ENCODE data around the gene S100PBP.
"Not testable (repeated sequence)": the region's sequence is repeated elsewhere in the genome, so short reads cannot be mapped to it uniquely, and the experiment has no call there.

Gene S100PBP

GRCh38 chr1:32900371-32900955 lies 83.0 kb downstream of the S100PBP start:
- no peak for DNase-seq (ENCODE audit: low read depth)

DNA sequence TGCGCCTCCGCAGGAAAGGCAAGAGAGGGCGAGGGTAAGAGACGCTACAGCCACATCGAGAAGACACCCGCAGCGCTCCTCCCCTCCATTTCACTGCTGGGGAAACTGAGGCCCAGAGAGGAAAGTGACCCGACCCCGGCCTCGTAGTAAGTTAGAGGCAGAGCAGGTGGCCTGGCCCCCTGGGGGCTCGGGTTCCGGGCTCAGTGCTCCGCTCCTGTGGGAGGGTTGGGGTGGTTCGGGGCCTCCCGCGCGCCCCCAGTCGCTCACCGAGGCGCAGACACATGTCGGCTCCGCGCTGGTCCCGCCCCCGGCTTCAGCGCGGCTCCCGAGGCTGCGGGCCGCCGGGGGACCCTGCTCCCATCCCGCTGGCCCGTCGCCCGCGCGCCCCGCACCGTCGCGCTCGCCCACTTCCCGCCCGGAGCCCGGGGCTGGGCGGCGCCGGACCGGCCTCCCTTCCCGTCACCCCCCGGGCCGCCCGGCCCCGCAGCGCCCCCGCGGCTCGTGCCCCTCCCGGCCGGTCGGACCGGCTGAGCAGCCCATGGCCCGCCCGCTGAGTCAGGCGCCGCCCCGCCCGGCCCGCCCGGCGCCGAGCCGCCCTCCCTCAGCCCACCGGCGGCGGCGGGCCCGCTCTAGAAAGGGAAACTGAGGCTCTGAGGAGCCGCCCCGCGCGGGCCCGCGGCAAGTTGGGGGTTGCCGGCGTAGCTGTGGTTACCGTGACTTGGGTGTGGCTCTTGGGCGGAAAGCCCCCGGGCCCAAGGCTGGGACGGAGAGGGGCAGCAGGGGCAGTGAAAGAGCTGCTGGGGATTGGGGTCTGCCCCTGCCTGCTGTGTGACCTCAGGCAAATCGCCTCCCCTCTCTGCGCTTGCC lies 83.7 kb downstream of the S100PBP start, which contains the start of gene TMEM54:
Gene TMEM54, minus strand, starts transcription at position 434 of the 867 bp plus-strand sequence. Its CDS starts 151 bp downstream, at position 283.
- no peak for DNase-seq (ENCODE audit: low read depth)

DNA sequence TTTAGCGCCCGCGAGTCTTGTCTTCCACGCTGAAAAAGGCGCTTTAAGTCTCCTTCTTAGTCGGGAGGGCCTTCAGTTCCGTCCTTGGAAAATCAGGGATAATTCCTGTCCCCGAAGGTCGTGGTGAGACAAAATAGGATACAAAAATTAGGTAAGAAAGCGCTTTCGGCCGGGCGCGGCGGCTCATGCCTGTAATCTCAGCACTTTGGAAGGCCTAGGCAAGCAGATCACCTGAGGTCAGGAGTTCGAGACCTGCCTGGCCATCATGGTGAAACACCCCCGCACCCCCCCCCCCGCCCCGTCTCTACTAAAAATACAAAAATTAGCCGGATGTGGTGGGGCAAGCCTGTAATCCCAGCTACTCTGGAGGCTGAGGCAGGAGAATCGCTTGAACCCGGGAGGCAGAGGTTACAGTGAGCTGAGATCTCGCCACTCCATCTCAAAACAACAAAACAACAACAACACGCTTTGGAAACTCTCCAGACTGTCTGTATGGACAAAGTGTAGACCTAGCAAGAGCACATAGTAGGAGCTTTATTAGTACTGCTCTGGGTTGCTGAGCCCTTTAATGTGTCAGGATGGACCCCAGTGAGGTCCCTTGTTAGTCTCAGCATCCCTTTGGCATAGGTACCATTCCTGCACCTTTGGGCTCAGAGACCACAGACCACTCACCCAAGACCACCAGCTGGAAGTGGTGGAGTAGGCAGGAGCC lies 84.5 kb downstream of the S100PBP start:
- no peak for DNase-seq (ENCODE audit: low read depth)

GRCh38 chr1:32902535-32902920 lies 85.1 kb downstream of the S100PBP start:
- no peak for DNase-seq (ENCODE audit: low read depth)

DNA sequence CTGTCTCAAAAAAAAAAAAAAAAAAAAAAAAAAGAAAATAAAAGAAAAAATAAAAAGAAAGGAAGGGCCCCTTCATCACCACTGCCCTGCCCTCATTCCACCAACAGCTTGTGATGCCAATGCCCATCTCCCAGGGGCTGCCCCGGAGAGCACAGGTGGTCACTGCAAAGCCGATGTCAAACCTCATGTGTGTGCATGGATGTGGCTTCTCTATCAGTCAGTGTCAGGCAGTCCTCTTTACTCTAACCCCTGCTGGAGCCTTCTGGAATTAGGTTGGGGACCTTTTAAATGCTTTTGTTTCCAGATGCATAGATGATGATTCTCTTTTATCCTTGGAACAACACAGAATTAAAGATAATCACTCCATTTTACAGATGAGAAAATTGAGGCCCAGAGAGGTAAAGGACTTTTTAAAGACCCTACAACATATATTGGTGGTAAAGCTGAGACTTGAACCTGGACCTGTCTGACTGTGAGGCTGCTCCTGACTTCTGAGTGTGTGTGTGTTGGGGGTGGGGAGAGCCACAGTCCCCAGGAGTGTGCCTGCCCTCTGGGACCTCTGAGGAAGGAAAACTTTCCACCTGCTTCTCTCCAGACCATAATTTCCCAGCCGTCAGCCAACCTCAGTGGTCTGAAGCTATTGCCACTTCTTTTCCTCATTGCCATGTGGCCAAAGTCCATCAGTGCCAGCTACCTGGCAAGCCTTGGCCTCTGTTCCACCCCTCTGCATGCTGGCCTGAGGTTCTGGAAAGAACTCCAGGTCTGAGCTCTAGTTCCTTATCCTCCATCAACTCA lies 86.7 kb downstream of the S100PBP start:
- no peak for DNase-seq (ENCODE audit: low read depth)

GRCh38 chr1:32904797-32905196 lies 87.3 kb downstream of the S100PBP start:
- DNase-seq (ENCODE audit: low read depth) = no peak

GRCh38 chr1:32905588-32905987 lies 88.1 kb downstream of the S100PBP start:
- DNase-seq (ENCODE audit: low read depth) = not testable (repeated sequence)

- no peak for DNase-seq (ENCODE audit: low read depth)
Measured at GRCh38 chr1:32906654-32907053, 89.2 kb downstream of the S100PBP start.

DNA sequence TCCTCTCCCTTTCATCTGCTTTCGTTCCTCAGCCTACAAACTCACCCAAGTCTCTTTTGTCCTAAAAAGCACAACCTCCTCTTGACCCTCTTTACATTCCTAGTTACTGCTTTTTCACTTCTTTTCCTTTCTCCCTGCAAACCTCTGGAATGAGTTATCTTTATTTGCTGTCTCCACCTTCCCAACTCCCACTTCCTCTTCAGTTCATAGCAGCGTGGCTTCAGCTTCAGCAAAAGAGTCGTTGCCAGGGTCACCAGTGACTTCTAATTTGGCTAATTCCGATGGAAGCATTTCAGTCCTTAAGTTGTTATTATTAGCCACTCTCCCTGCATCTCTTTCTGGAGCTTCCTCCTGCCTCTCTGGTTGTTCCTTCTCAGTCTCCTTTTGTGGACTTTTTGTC lies 90.0 kb downstream of the S100PBP start:
- DNase-seq (ENCODE audit: low read depth) = no peak
